Retinal pigment epithelial cell (primary cell): Measurements from ENCODE around the gene CNPY3.
"Not testable (repeated sequence)": the region's sequence is repeated elsewhere in the genome, so short reads cannot be mapped to it uniquely, and the experiment has no call there.

Source experiments
- DNase-seq: peaks from one replicate; pipeline ENCODE4 v3.0.0-alpha.2; 2010; ENCODE audit warnings: low read depth
- H3K4me3 ChIP-seq: 2 replicates; pipeline ENCODE4 v1.5.1; 2011; ENCODE audit warnings: mild to moderate bottlenecking, low read length, control low read depth, moderate library complexity
- TF ChIP-seq, protein P1 (sequence below): conservative IDR thresholded peaks from 2 replicates; pipeline ENCODE4 v1.5.1; 2011; ENCODE audit warnings: low read depth, low read length, control low read depth, inconsistent platforms

The CNPY3 gene

DNA sequence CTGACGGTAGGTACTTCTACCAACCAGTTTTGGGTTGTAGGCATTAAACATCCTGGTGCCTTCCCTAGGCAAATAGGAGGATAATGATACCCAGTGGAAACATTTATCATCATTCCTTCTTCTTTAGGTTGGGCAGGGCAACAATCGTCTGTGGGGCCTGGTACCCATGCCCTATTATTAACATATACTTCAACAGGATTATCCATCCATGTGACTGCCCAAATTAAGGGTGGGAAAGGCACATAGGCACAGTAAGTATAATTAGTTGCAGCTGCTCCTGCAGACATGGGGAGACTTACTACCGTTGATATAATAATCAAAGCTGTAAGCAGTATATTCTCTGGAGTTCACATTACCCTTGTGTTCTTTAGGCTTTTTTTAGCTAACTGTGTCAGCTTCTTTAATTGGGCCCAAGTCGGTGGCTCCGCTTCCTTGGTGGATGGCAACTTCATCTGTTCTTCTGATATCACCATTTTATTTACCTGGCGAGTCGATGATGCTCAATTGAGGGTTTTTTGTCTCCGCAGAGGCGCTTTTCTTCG lies 33.0 kb upstream of the CNPY3 start:
- no peak overlapping the region for H3K4me3 ChIP-seq
- TF ChIP-seq, protein P1, sequence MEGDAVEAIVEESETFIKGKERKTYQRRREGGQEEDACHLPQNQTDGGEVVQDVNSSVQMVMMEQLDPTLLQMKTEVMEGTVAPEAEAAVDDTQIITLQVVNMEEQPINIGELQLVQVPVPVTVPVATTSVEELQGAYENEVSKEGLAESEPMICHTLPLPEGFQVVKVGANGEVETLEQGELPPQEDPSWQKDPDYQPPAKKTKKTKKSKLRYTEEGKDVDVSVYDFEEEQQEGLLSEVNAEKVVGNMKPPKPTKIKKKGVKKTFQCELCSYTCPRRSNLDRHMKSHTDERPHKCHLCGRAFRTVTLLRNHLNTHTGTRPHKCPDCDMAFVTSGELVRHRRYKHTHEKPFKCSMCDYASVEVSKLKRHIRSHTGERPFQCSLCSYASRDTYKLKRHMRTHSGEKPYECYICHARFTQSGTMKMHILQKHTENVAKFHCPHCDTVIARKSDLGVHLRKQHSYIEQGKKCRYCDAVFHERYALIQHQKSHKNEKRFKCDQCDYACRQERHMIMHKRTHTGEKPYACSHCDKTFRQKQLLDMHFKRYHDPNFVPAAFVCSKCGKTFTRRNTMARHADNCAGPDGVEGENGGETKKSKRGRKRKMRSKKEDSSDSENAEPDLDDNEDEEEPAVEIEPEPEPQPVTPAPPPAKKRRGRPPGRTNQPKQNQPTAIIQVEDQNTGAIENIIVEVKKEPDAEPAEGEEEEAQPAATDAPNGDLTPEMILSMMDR = no peak
- DNase-seq = no peak

GRCh38 chr6:42898891-42899361 lies 30.4 kb upstream of the CNPY3 start:
- DNase-seq = peak; percentile 22
- TF ChIP-seq, protein P1 = peak; percentile 61
- H3K4me3 ChIP-seq = no peak overlapping the region

DNA sequence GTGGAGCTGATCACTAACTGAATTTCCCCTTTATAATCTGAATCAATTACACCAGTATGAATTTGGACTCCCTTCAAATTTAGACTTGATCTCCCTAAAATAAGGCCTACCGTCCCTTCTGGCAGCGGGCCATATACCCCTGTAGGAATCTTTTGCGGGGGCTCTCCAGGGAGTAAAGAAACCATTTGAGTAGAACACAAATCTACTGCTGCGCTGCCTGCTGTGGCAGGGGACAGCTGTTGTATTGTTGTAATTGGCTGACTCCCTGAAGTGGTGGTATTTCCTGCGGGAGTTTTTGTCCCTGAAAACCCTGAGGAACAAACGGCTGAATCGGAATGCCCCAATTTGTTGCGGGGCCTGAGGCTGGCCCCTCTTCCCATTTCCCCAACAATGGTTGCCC lies 29.4 kb upstream of the CNPY3 start:
- TF ChIP-seq, protein P1 = no peak
- no peak overlapping the region for H3K4me3 ChIP-seq
- DNase-seq = no peak

DNA sequence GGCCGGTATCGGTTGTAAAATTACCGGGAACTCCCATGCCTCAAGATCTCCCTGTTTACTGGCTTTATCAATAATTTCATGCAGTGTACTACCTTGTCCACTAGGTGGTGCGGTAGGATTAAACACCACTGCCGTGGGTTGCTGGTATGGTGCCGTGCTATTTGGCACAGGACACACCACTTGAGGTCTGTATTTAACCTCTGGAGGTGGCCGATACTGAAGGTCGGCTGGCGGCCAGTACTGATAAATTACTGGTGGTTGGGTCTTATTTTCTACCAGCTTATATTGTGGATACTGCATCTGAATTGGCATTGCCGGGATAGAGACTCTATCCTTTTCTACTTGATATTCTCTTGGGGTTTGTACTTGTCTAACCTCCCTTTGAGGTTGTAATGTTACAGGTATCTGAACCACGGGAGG lies 27.7 kb upstream of the CNPY3 start:
- H3K4me3 ChIP-seq = no peak overlapping the region
- peak; percentile 40 for DNase-seq
- TF ChIP-seq, protein P1 = peak; percentile 80

GRCh38 chr6:42902429-42903263 lies 26.6 kb upstream of the CNPY3 start:
- DNase-seq, H3K4me3 ChIP-seq: not testable (repeated sequence)

DNA sequence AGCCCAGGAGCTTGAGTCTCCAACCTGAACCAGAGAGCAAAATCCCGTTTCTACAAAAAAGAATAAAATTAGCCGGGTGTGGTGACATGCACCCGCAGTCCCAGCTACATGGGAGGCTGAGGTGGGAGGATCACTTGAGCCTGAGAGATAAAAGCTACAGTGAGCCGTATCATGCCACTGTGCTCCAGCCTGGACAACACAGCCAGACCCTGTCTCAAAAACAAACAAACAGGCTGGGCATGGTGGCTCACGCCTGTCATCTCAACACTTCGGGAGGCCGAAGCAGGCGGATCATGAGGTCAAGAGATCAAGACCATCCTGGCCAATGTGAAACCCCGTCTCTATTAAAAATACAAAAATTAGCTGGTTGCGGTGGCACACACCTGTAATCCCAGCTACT lies 24.8 kb upstream of the CNPY3 start:
- no peak overlapping the region for H3K4me3 ChIP-seq
- DNase-seq = no peak
- TF ChIP-seq, protein P1 = no peak

DNA sequence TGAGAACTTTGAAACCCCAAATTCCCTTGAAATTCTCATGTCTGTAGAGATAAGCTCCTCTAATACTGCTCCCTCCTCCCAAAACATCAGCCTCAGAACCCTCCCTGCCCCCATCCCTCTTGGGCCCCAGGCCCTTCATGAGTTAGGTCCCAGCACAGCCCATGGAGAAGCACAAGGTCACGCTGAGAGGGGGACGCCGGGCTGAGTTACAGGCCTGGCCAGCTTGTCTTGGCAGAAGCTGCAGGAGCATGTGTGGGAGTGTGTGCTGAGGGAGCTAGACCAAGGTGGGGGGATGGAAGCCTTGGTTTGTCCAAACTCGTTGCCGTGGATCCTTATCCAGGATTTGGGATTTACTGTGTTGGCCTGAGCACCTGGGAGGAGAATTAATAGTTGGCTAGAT lies 21.9 kb upstream of the CNPY3 start:
- TF ChIP-seq, protein P1 = no peak
- no peak for DNase-seq
- H3K4me3 ChIP-seq = no peak overlapping the region
